ENCODE measurements around the gene SLC22A9. TPM values are rescaled to one million over a fixed set of nuclear protein-coding genes. Genes with fewer than 3 reads are reported as not detected.

The SLC22A9 gene
- total RNA-seq, 1 experiment from 2014 or later, result not detected

GRCh38 chr11:63404161-63404935 lies 34.8 kb downstream of the SLC22A9 start:
- H3K9ac ChIP-seq (ENCODE audit: low read length), result no peak overlapping the region
- H2AFZ ChIP-seq (ENCODE audit: low read length), result no peak overlapping the region
- no peaks in the 10 kb centered on the region for H3K9me2 ChIP-seq (replicated peaks; ENCODE audit: low read length)
- CTCF ChIA-PET, result no interaction called here
- DNase-seq (no peak), ATAC-seq (no peak)
- BruUV-seq (replicated peaks), result no TSS peak
- H3K4me1 ChIP-seq (ENCODE audit: insufficient read depth, low read length), result no peaks in the 10 kb centered on the region
- no peaks in the 10 kb centered on the region for H3K9me3 ChIP-seq (ENCODE audit: low read length)
- H3K27ac ChIP-seq (ENCODE audit: low read length), result no peak overlapping the region
- H3K27me3 ChIP-seq (ENCODE audit: low read length), result peaks cover 47% of the 10 kb centered on the region
- no peaks in the 10 kb centered on the region for H4K20me1 ChIP-seq (ENCODE audit: low read length)
- H3K36me3 ChIP-seq (ENCODE audit: low read depth, low read length), result no peaks in the 10 kb centered on the region
- POLR2A ChIA-PET (ENCODE audit: unreplicated experiment), result no interaction called here
- H3K79me2 ChIP-seq (ENCODE audit: low read length), result no peaks in the 10 kb centered on the region
- H3F3A ChIP-seq (ENCODE audit: low read length, unreplicated experiment), result no peaks in the 10 kb centered on the region
- no peak overlapping the region for H3K4me2 ChIP-seq (ENCODE audit: low read length)
- intact Hi-C loops (cut with micrococcal nuclease), result no loop called here
- no peak overlapping the region for H3K4me3 ChIP-seq (ENCODE audit: low read length)
- TF ChIP-seq EZH2 (IDR thresholded peaks at IDR 0.05; ENCODE audit: low read length, unreplicated experiment), result no peak

GRCh38 chr11:63405114-63405513 lies 35.5 kb downstream of the SLC22A9 start:
- DNase-seq (no peak), ATAC-seq (no peak)
- ChIA-PET POLR2A (ENCODE audit: unreplicated experiment) (no interaction called here), CTCF (interaction anchor here (0.6 kb wide), 1 partner anchor 115 kb away, joined by 4 read pairs; no protein-coding TSS in a partner anchor)
- H3K9me3 ChIP-seq (ENCODE audit: low read length), result no peaks in the 10 kb centered on the region
- no peak for TF ChIP-seq EZH2 (IDR thresholded peaks at IDR 0.05; ENCODE audit: low read length, unreplicated experiment)
- no peak for TF ChIP-seq CTCF (conservative IDR thresholded peaks at IDR 0.05; ENCODE audit: low read depth, low read length)
- TF ChIP-seq EZH2phosphoT487 (IDR thresholded peaks at IDR 0.05; ENCODE audit: borderline replicate concordance, low read length), result no peak
- no peaks in the 10 kb centered on the region for H3K4me1 ChIP-seq (ENCODE audit: insufficient read depth, low read length)
- H3K79me2 ChIP-seq (ENCODE audit: low read length), result no peaks in the 10 kb centered on the region
- H4K20me1 ChIP-seq (ENCODE audit: low read length), result no peaks in the 10 kb centered on the region
- H3K9ac ChIP-seq (ENCODE audit: low read length), result no peak overlapping the region
- H3K4me3 ChIP-seq (ENCODE audit: low read length), result no peak overlapping the region
- H3F3A ChIP-seq (ENCODE audit: low read length, unreplicated experiment), result no peaks in the 10 kb centered on the region
- no TSS peak for BruUV-seq (replicated peaks)
- H3K4me2 ChIP-seq (ENCODE audit: low read length), result no peak overlapping the region
- H3K27me3 ChIP-seq (ENCODE audit: low read length), result peaks cover 46% of the 10 kb centered on the region
- no peaks in the 10 kb centered on the region for H3K36me3 ChIP-seq (ENCODE audit: low read depth, low read length)
- no peak overlapping the region for H2AFZ ChIP-seq (ENCODE audit: low read length)
- H3K27ac ChIP-seq (ENCODE audit: low read length), result no peak overlapping the region
- intact Hi-C loops (cut with micrococcal nuclease), result no loop called here
- no peaks in the 10 kb centered on the region for H3K9me2 ChIP-seq (replicated peaks; ENCODE audit: low read length)

GRCh38 chr11:63406458-63406857 lies 36.9 kb downstream of the SLC22A9 start:
- TF ChIP-seq EZH2 (IDR thresholded peaks at IDR 0.05; ENCODE audit: low read length, unreplicated experiment) (no peak), EZH2phosphoT487 (IDR thresholded peaks at IDR 0.05; ENCODE audit: borderline replicate concordance, low read length) (no peak), CTCF (conservative IDR thresholded peaks at IDR 0.05; ENCODE audit: low read depth, low read length) (no peak)
- no peaks in the 10 kb centered on the region for H3F3A ChIP-seq (ENCODE audit: low read length, unreplicated experiment)
- H3K27me3 ChIP-seq (ENCODE audit: low read length), result peaks cover 33% of the 10 kb centered on the region
- no peak overlapping the region for H3K27ac ChIP-seq (ENCODE audit: low read length)
- intact Hi-C loops (cut with micrococcal nuclease), result no loop called here
- H3K4me1 ChIP-seq (ENCODE audit: insufficient read depth, low read length), result no peaks in the 10 kb centered on the region
- no peaks in the 10 kb centered on the region for H3K79me2 ChIP-seq (ENCODE audit: low read length)
- H3K9ac ChIP-seq (ENCODE audit: low read length), result no peak overlapping the region
- ATAC-seq (no peak), DNase-seq (no peak)
- H3K4me2 ChIP-seq (ENCODE audit: low read length), result no peak overlapping the region
- H3K9me3 ChIP-seq (ENCODE audit: low read length), result no peaks in the 10 kb centered on the region
- H3K4me3 ChIP-seq (ENCODE audit: low read length), result no peak overlapping the region
- no peaks in the 10 kb centered on the region for H4K20me1 ChIP-seq (ENCODE audit: low read length)
- no peaks in the 10 kb centered on the region for H3K36me3 ChIP-seq (ENCODE audit: low read depth, low read length)
- no peaks in the 10 kb centered on the region for H3K9me2 ChIP-seq (replicated peaks; ENCODE audit: low read length)
- BruUV-seq (replicated peaks), result no TSS peak
- no peak overlapping the region for H2AFZ ChIP-seq (ENCODE audit: low read length)
- CTCF ChIA-PET, result no interaction called here
- POLR2A ChIA-PET (ENCODE audit: unreplicated experiment), result no interaction called here
